WERI-Rb-1 (cell line): ENCODE data around the gene TOMM7.
"Not testable (repeated sequence)": the region's sequence is repeated elsewhere in the genome, so short reads cannot be mapped to it uniquely, and the experiment has no call there.

Experiments used
- DNase-seq: peaks from one replicate; pipeline ENCODE4 v3.0.0-alpha.2; 2020
- H3K27ac ChIP-seq: fragments of 250-450 bp; sonication (Bioruptor Pico); 2 replicates; pipeline ENCODE4 v1.5.1; 2020; ENCODE audit warnings: mild to moderate bottlenecking, moderate library complexity
- H3K27me3 ChIP-seq: fragments of 250-450 bp; sonication (Bioruptor Pico); 2 replicates; pipeline ENCODE4 v1.5.1; 2021; ENCODE audit warnings: mild to moderate bottlenecking, low read depth, moderate library complexity; ENCODE audit not compliant: insufficient read depth, severe bottlenecking
- H3K36me3 ChIP-seq: fragments of 250-450 bp; sonication (Bioruptor Pico); 2 replicates; pipeline ENCODE4 v1.5.1; 2020; ENCODE audit warnings: mild to moderate bottlenecking, moderate library complexity
- H3K4me3 ChIP-seq: 2 replicates; pipeline ENCODE4 v1.5.1; 2011; ENCODE audit warnings: low read depth, mild to moderate bottlenecking, control low read depth, low read length
- H3K9me3 ChIP-seq: fragments of 250-450 bp; sonication (Bioruptor Pico); 2 replicates; pipeline ENCODE4 v1.5.1; 2021; ENCODE audit warnings: mild to moderate bottlenecking, moderate library complexity; ENCODE audit not compliant: severe bottlenecking
- TF ChIP-seq, protein P1 (sequence below): IDR thresholded peaks from 2 replicates; pipeline ENCODE4 v1.5.1; 2011; ENCODE audit warnings: low read depth, mild to moderate bottlenecking, control low read depth, inconsistent platforms, low read length

TOMM7 gene

DNA sequence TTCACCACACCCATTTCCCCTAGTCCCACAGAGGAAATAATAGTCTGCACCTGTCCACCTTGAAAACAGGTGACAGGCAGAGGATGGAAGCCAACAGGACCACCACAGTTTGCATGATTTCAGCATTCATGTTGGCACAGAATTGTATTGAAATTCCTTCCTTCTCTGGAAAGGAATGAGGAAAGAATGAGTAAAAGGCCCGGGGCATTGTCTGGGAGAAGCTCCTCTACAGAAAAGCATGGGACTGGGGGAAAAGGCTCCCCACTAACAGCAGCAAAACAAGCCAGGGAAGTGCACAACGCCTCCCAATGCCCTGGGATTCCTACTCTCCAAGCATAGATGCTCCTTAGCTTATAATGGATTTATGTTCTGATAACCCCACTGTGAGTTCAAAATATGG is 28.5 kb upstream of the TOMM7 start:
- H3K27ac ChIP-seq, result no peak overlapping the region
- no peaks in the 10 kb centered on the region for H3K36me3 ChIP-seq
- DNase-seq, result no peak
- TF ChIP-seq, protein P1, sequence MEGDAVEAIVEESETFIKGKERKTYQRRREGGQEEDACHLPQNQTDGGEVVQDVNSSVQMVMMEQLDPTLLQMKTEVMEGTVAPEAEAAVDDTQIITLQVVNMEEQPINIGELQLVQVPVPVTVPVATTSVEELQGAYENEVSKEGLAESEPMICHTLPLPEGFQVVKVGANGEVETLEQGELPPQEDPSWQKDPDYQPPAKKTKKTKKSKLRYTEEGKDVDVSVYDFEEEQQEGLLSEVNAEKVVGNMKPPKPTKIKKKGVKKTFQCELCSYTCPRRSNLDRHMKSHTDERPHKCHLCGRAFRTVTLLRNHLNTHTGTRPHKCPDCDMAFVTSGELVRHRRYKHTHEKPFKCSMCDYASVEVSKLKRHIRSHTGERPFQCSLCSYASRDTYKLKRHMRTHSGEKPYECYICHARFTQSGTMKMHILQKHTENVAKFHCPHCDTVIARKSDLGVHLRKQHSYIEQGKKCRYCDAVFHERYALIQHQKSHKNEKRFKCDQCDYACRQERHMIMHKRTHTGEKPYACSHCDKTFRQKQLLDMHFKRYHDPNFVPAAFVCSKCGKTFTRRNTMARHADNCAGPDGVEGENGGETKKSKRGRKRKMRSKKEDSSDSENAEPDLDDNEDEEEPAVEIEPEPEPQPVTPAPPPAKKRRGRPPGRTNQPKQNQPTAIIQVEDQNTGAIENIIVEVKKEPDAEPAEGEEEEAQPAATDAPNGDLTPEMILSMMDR, result no peak
- H3K4me3 ChIP-seq, result no peak overlapping the region
- no peaks in the 10 kb centered on the region for H3K27me3 ChIP-seq
- peaks cover 2% of the 10 kb centered on the region for H3K9me3 ChIP-seq

DNA sequence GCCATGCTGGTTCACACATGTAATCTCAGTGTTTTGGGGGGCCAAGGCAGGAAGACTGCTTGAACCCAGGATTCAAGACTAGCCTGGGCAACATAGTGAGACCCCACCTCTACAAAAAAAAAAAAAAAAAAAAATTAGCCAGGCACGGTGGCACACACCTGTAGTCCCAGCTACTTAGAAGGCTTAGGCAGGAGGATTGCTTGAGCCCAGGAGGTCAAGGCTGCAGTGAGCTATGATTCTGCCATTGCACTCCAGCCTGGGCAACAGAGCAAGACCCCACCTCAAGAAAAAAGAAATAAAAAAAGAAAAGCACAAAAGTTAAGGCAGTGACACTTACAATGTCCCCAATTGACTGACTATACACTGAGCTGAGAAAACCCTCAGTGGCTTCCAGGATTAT is 27.7 kb upstream of the TOMM7 start:
- not testable (repeated sequence) for H3K27me3 ChIP-seq, H3K9me3 ChIP-seq, H3K36me3 ChIP-seq, H3K4me3 ChIP-seq, DNase-seq, H3K27ac ChIP-seq

- H3K36me3 ChIP-seq, result no peaks in the 10 kb centered on the region
- DNase-seq, result no peak
- H3K27me3 ChIP-seq, result no peaks in the 10 kb centered on the region
- H3K27ac ChIP-seq, result no peak overlapping the region
- no peak overlapping the region for H3K4me3 ChIP-seq
- TF ChIP-seq, protein P1, result no peak
- peaks cover under 1% of the 10 kb centered on the region for H3K9me3 ChIP-seq
Measured at GRCh38 chr7:22849662-22850061, 27.0 kb upstream of the TOMM7 start.

DNA sequence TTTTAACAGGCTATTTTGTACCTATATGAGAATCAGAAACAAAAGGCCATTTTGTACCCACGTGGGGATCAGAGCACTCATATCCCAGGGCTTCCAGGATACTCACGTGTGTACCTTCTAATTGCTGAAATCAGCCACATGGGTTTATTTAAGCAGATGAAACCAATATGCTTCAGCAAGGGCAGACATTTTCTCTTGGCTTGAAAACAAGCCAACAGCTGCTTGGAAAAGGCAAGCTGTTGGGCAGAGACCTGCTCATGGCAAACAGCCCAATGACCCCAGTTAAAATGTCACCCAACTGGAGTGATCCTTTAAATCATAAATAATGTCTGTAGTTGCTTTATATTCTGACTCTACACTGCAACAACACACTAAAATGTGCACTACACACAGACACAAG is 26.5 kb upstream of the TOMM7 start:
- Histone ChIP-seq H3K9me3 (no peaks in the 10 kb centered on the region), H3K4me3 (no peak overlapping the region), H3K27me3 (no peaks in the 10 kb centered on the region), H3K27ac (no peak overlapping the region), H3K36me3 (no peaks in the 10 kb centered on the region)
- no peak for DNase-seq
- TF ChIP-seq, protein P1, result no peak

DNA sequence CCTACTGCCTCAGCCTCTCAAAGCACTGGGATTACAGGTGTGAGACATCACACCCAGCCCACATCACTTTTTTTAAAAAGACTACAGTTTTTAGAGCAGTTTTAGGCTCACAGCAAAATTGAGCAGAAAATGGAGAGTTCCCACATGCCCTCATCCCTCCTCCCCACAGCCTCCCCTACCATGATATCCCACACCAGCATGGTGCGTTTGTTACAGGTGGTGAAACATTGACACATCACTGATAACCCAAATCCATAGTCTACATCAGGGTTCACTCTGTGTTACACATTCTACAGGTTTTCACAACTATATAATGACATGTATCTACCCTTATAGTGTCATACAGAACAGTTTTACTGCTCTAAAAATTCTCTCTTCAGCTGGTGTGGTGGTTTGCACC is 24.3 kb upstream of the TOMM7 start:
- DNase-seq, result no peak
- Histone ChIP-seq H3K27me3 (no peaks in the 10 kb centered on the region), H3K36me3 (no peaks in the 10 kb centered on the region), H3K9me3 (no peaks in the 10 kb centered on the region), H3K4me3 (no peak overlapping the region), H3K27ac (no peak overlapping the region)
- TF ChIP-seq, protein P1, result no peak

GRCh38 chr7:22845221-22845834 is 22.7 kb upstream of the TOMM7 start:
- Histone ChIP-seq H3K4me3 (no peak overlapping the region), H3K27ac (no peak overlapping the region), H3K36me3 (no peaks in the 10 kb centered on the region), H3K27me3 (no peaks in the 10 kb centered on the region), H3K9me3 (no peaks in the 10 kb centered on the region)
- DNase-seq, result no peak
- TF ChIP-seq, protein P1, result no peak
